HepG2 (cell line): ENCODE measurements around the gene ANKRD44.

Experiments used
- ESRRA ChIP-seq: sonication (generic); formaldehyde crosslinking; IDR thresholded peaks from 2 replicates; pipeline ENCODE4 v1.5.1; 2020; ENCODE audit warnings: mild to moderate bottlenecking, low read depth, missing genetic modification reagents
- HDAC2 ChIP-seq: sonication (generic); formaldehyde crosslinking; IDR thresholded peaks from 2 replicates; pipeline ENCODE4 v1.4.0; 2020; ENCODE audit warnings: missing genetic modification reagents
- SMARCC2 ChIP-seq: fragments of 450-650 bp; IDR thresholded peaks from 2 replicates; pipeline ENCODE4 v1.6.1; 2017; ENCODE audit warnings: antibody characterized with exemption, mild to moderate bottlenecking

DNA sequence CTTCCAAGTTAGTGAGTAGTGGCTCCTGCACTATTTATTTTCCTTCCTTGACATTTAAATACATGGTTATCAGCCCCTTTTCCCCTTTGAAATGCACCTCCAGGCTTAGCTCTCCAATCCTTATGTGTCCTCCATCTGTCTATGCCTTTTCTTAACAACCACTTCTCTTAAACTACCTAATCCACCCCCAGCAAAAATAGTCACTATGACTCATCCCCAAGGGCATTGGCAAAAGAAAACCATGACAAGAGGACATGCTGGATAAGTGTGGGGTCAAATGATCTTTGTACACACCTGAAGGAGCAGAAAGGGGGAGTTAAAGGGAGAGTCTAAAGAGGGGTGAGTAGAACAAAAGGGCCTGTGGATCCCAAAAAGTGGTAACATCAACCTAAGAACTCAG lies 127.2 kb downstream of the ANKRD44 start:
- TF ChIP-seq ESRRA (CRISPR knock-in tag) (no peak), SMARCC2 (no peak), HDAC2 (no peak)
